HG02610 (cell line): ENCODE measurements around the gene ANKRD65.
"Not testable (repeated sequence)": the region's sequence is repeated elsewhere in the genome, so short reads cannot be mapped to it uniquely, and the experiment has no call there.

Experiments
- ATAC-seq: cut with Tn5 transposase; IDR thresholded peaks from one replicate; pipeline ENCODE4 v1.9.1; 2021; ENCODE audit warnings: mild to moderate bottlenecking, moderate library complexity; ENCODE audit not compliant: unreplicated experiment

ANKRD65 gene

DNA sequence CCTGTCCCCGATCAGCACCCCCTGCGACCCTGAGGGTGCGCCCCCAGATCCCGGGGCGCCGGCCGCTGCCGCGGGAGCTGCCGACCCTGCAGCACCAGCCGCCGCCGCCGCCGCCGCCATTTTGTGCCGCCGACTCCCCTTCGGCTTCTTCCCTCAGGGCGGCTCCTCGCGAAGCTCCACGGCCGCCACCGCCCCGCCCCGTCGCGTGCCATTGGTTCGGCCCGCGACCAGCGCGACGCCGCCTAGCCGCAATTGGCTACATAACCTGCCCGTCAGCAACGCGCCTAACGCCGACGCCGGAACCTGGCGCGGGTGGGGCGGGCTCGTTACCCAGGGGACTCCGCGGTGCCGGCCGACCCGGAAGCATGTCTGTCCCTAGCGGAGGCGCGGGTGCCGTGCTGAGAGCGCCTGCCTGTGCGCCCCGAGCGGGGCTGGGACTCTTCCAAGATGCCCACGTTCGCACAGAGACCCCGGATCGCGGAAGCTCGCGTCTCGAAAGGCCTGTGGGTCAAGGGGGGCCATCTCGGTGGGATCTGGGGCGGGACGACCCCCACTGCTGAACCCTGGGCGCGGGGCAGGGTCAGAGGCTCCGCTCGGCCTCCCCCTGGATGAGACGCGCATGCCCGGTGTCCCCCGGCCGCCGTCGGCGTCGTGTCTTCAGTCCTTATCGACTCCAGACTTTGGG is 21.7 kb downstream of the ANKRD65 start, which contains the start of gene CCNL2:
TSS of gene CCNL2 (minus strand) at position 149 of the 685 bp plus-strand sequence. CDS start at position 120, 29 bp downstream.
- ATAC-seq = peak; percentile 95

DNA sequence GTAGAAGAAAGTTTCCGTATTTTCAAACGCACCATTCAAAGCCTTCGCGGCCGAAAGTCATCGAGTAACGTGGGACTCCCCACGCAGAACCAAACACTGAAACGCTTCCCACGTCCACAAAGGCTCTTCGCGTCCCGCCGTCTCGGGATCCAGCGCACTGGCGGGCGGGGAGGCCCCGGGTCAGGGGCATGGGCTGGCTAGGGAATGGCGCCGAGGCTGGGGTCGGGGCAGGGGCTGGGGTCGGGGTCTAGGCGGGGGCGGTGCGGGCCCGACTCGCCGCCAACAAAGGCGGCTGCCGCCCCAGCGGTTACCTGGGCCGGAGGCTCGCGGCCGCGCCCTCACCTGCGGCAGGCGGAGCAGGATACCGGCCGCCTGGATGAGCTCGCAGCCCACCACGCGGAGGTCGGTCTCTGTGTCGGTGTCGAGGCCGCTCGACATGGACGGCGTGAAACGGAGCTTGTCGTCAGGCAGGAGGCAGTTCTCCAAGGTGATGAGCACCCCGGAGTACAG is 22.3 kb downstream of the ANKRD65 start:
- ATAC-seq = peak; percentile 2

DNA sequence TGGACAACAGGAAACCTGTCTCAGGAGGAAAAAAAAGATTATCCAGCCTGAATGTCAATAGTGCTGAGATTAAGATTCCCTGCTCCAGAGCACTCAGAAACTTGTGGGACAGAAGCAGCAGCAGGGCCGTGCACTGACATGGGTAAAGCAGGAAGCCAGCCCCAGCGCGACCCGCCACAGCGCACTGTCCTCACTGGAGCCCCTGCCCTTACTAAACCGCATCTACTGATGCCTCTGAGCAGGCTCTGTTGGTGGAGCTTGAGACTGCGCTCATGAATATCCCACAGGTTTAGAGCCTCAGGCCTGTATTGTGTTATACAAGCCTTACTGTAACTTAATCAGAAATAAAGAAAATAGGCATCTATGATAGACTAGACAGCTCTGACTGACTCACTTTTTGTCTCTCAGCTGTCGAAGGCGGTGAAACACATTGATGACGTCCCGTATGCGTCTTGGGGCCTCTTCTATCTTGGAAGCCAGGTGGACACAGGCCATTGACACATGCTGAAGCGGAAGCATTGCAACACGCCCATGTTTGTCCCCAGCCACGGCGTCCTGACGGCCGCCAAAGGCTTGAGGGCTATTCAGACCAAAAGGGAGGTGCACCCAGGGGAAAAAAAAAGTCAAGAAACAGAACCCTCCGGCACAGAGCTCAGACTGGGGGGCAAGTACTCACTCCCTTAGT is 23.1 kb downstream of the ANKRD65 start:
- no peak for ATAC-seq

- ATAC-seq = no peak
These were observed 25.9 kb downstream of the ANKRD65 start for GRCh38 chr1:1395166-1395565.

DNA sequence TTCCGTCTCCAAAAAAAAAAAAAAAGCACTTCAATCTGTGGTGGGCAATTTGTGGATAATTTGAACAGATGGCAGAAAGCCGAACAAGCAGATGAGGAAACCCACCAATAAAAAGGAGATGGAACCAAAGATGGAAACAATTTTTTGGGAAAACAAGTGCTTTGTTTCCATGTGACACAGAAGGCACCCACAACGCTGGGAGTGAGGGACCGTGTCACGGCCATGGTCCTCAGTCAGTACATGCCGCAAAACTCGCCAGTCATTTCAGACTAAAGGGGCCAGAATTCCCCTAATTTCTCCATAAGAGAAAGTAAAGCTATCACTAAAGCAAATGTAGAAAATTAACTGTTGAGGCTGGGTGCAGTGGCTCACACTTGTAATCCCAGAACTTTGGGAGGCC is 27.0 kb downstream of the ANKRD65 start:
- ATAC-seq = no peak

GRCh38 chr1:1393428-1393827 is 27.6 kb downstream of the ANKRD65 start:
- no peak for ATAC-seq

DNA sequence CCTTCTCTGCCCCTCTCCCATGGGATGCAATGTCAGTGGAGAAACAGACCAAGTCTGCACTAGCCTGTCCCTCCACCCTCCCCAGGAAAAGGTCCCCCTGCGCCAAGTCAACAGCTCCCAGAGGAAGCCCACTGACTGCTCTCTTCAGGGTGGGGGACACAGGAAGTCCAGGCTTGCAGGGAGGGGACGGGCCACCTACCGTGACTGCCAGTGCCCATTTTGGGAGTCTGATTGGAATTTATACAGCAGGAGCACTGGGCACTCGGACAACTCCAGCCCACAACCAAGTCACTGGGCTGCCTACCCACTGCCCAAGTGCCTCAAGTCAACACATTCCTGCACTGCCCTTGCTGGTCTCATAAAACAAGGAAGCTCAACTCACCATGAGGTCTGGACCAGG is 28.1 kb downstream of the ANKRD65 start:
- no peak for ATAC-seq

DNA sequence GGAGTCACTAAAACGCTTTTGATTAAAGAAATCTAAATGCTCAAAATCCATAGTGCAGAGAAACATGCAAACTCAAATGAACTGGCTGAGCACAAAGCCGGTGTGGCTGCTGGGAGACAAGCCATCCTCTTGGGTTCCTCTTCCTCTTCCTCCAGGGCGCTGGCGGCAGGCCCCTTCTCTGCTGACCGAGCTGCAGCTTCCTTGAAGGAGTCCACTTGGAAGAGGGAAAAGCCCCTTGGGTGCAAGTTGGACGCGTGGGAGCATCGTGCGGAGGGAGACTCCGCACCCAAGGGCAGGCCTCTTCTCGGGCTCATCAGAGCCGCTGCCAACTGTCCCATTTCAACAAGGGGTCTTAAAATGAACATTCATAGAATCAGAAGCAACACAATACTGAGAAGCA is 29.9 kb downstream of the ANKRD65 start:
- ATAC-seq = no peak

DNA sequence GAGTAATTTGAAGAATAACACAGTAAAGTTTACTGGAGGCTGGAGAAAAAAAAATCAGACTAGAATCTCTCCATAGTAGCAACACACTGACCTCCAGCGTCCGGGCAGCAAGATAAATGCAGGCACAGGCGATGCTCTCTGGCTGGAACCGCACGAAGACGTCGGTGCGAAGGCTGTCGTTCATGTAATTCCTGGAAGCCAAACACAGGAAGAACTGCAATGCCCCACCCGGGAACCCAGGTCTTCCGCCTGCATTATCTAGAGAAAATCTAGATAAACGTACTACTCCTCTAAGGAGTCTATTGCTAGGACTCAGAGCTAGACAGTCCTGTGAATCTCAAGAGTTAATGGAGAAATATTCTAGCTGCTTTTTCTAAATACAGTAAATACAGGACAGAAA is 30.4 kb downstream of the ANKRD65 start:
- ATAC-seq = no peak

DNA sequence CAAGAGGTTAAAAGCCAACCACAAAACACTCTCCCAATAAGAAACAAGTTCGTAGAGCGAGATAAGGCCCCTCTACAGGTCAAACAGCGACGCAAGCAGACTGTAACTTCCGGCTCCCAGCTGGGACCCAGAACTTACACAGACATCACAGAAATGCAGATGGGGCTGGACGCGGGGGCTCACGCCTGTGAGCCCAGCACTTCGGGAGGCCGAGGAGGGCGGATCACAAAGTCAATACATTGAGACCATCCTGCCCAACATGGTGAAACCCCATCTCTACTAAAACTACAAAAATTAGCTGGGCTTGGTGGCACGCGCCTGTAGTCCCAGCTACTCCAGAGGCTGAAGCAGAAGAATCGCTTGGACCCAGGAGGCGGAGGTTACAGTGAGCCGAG is 33.0 kb downstream of the ANKRD65 start:
- no peak for ATAC-seq

GRCh38 chr1:1387098-1388077 is 33.7 kb downstream of the ANKRD65 start:
- no peak for ATAC-seq

- ATAC-seq = no peak
These were observed 35.1 kb downstream of the ANKRD65 start for GRCh38 chr1:1385931-1386330.

- ATAC-seq = not testable (repeated sequence)
These were observed 35.7 kb downstream of the ANKRD65 start for GRCh38 chr1:1385339-1385738.

DNA sequence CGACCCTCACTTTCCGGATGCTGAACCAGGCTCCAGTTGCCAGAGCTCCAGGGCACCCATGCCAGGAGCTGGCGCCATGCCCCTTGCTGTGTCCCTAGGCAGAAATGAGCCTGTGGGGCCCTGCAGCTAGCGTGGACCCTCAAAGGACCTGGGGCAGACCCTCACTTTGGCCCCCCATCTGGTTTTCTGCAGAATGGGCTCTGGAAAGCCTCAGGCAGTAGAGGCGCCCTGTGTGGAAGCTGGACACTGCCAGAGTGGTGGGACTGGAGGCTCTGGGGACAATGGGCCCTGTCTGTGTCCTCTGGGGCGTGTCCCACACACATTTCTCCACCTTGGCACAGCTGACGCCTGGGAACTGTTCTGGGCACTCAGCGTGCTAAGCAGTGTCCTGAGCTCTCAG is 39.8 kb downstream of the ANKRD65 start:
- no peak for ATAC-seq

DNA sequence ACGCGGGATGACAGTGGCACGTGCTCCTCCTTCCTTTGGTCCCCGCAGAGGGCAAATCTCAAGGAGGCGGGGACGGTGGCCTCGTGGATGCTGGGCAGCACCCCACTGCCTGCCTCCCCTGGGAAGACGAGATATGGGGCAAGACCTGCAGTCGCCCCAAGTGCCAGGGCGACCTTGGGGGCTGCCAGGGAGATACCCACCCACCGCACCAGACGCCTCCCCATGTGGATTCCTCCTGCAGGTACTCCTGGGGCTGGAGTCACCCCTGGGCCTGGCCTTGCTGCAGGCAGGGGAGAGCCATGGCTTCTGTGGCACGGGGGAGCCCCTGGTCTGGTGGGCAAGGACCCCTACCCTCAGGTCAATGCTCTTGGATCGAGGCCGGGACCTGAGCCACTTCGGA is 40.2 kb downstream of the ANKRD65 start:
- no peak for ATAC-seq

DNA sequence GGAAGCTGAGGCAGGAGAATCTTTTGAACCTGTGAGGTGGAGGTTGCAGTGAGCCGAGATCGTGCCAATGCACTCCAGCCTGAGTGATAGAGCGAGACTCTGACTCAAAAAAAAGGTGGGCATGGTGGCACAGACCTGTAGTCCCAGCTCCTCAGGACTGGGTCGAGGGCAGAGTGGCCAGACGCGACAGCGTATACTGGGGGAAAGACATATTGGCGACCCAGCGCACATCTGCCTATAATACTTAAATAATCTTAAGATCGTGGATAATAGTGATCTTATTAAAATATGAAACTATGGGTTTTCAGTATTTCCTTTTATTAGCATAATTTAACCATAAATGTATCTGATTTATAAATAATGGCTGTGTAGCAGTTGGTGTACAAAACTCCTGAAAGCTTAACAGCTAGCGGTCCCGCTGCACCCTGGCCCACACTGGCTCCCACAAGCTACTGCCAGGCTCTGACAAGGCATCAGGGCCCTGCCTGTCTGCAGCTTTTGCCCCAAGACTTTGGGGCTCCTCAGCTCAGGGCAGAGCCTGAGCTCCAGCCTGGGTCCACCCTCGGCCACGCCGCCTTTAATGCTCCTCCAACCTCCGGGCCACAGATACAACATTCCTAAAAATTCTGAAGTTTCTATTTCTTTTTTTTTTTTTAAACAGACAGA is 43.4 kb downstream of the ANKRD65 start:
- ATAC-seq = no peak

DNA sequence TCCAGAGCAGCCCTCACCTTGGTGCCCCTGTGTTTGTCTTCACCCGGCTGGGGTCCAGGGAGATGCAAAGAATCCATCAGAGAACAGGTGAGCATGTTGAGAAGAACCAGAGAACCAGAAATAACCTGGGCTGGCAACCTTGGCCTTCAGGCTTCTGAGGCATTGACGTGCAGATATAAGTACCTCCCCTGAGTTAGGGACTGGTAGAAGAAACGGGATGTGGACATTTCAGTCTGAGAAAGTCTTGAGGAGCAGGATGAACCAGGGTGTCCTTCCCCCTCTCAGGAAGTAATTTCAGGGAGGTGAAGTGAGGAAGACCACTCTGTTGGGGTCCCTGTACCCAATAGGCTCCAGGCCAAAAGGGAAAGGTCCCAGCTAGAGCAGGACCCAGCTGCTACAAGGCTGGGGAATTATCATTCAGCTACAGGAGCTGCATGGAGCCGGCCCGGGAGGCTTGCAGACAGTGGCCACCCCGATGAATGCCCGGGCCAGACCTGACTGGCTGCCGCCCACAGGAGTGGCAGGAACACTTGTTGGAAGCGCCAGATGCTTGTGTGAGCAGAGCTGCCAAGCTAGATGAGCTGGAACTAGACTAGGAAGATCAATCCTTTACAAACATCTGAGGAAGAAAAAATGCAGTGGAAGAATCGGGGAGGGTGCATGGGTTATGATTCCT is 44.4 kb downstream of the ANKRD65 start:
- ATAC-seq = no peak

DNA sequence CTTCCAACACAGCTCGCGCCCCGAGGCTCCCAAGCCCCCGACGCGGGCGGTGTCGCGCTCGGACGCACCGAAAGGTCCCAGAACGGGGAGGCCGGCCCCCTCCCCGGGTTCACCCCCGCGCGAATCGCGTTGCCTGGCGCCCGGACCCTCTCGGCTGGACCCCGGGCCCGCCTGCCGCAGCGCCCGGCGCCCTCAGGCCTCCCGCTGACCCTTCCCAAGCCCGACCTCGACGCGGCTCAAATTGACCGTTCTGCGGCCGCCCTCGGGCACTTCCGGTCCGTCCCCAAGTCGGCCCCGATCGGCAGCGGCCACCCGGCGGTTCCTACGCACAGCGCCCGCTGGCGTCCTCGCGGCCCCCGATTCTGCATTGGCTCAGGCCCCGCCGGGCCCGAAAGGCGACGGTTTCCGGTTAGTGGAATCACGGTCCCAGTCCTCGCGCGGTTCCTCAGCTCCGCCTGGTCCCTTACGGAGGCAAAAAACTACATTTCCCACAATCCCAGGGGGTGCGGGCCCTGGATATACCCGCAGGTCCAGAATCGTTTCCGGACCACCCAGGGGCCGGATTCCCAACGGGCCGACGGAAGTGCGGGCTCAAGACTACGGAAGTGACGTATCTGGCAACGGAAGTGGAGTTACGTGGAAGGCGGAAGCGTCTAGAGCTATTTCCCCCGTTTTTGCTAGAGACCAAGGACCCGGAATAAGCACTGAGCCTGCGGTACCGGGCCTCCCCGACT is 46.0 kb downstream of the ANKRD65 start, which contains the start of gene AURKAIP1:
TSS of gene AURKAIP1 (minus strand) at position 279 of the 734 bp plus-strand sequence. CDS start 451 bp downstream, outside the sequence.
- peak; percentile 79 for ATAC-seq

GRCh38 chr1:1374589-1374928 is 46.5 kb downstream of the ANKRD65 start:
- peak; percentile 8 for ATAC-seq
